Measurements from ENCODE around the gene RALGPS1. TPM values are rescaled to one million over a fixed set of nuclear protein-coding genes. Genes with fewer than 3 reads are reported as not detected.

Gene RALGPS1
- total RNA-seq, 4 donors from 2014 or later: 3.3 to 9.8 (median 6.7) TPM

DNA sequence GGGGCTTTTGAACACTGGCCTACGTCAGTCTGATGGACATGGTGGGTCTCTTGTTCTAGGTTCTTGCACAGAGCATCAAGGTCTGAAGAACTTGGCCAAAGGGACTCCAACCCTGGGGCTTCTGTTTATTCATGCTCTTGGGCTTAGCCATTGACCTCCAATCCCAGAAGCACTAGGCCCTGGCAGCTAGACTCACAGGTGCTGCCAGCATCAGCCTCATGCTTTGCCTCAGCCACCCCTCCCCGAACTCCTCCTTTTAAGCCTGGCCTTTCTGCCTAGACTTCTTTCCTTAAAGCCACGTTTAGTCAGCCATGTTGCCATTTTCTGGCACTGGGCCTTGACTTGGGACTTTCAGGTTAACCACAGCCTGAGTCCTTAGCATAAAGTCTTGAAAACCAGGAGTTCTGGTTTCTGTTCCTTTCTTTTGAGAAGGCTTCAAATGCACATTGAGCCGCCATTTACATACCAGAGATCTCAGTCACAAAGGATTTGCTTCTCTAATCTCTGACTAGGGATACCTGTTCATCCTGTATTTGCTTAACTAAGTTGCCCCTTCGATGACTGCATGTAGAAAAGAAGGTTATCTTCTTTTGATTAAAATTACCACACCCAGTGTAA lies 153.1 kb downstream of the RALGPS1 start:
- no peaks in the 10 kb centered on the region for H3K27me3 ChIP-seq
- peaks cover 0 to 12% (median 5%) of the 10 kb centered on the region in 4 donors for H3K9me3 ChIP-seq
- DNase-seq (ENCODE audit: low spot score in 2 of 2): no peak
- peaks cover 0 to 5% (median 0%) of the 10 kb centered on the region in 4 donors for H3K4me1 ChIP-seq
- H3K36me3 ChIP-seq: peaks cover 0 to 8% (median 0%) of the 10 kb centered on the region in 3 donors
- TF ChIP-seq POLR2A (IDR thresholded peaks at IDR 0.05) (no peak), EP300 (IDR thresholded peaks at IDR 0.05) (no peak)
- TF ChIP-seq, protein P1, sequence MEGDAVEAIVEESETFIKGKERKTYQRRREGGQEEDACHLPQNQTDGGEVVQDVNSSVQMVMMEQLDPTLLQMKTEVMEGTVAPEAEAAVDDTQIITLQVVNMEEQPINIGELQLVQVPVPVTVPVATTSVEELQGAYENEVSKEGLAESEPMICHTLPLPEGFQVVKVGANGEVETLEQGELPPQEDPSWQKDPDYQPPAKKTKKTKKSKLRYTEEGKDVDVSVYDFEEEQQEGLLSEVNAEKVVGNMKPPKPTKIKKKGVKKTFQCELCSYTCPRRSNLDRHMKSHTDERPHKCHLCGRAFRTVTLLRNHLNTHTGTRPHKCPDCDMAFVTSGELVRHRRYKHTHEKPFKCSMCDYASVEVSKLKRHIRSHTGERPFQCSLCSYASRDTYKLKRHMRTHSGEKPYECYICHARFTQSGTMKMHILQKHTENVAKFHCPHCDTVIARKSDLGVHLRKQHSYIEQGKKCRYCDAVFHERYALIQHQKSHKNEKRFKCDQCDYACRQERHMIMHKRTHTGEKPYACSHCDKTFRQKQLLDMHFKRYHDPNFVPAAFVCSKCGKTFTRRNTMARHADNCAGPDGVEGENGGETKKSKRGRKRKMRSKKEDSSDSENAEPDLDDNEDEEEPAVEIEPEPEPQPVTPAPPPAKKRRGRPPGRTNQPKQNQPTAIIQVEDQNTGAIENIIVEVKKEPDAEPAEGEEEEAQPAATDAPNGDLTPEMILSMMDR (IDR thresholded peaks at IDR 0.05): no peak
- H3K27ac ChIP-seq: no peak overlapping the region
- 89% methylated on average over 5 of the region's 5 CpGs for WGBS, 2 donors
- H3K4me3 ChIP-seq: no peak overlapping the region

DNA sequence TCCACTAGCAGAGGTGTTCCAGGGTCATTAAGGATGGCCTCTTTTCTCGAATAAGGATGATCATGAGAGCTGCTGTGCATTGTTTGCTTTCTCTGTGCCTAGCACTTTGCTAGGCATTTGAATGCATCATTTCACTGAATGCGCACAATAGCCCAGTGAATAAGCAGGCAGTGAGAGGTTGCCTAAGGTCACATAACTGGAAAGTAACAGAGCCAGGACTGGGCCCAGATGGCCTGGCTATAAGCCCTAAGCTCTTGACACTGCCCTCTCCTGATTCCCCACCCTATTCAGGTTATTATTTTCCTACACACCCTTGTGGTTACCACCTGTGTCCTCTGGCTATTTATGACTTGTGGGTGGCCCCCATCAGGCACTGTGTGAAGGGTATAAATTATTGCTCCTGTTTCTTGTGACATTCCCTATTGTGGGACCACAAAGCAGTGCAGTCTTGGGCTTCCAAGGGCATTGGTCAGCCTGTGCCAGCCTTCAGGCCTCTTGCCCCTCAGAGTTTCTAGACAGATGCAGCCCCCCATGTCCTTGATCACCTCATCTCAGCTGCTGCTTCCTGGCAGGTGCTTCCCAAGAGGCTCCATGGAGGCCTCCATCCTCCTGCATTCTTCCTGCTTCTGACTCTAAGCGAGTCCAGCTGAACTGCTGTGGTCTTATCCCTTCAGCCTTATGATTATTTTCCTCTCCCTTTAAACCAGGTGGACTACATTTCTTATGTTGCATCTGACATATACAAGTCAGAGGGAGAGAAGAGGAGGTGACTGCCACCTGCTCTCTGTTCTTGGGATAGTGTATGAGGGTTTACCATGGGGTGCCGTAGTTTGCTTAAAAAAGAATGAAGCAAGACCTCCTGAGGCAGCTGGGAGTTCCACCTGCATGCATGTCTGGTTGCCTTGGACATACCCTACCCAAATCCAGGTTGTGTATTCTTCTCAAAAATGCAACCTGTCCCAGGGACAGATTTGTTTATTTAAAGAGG lies 160.3 kb downstream of the RALGPS1 start:
- TF ChIP-seq EP300 (IDR thresholded peaks at IDR 0.05) (peak in 1 of 2 donors; percentile 0), POLR2A (IDR thresholded peaks at IDR 0.05) (no peak)
- H3K4me3 ChIP-seq: no peak overlapping the region
- H3K27ac ChIP-seq: peak overlapping the region in 2 of 4 donors; percentile 41 to 45
- peaks cover 0 to 7% (median 0%) of the 10 kb centered on the region in 3 donors for H3K36me3 ChIP-seq
- H3K4me1 ChIP-seq: peaks cover 0 to 38% (median 13%) of the 10 kb centered on the region in 4 donors
- WGBS, 2 donors: 54 to 66% methylated on average over 4 of the region's 4 CpGs
- H3K9me3 ChIP-seq: peaks cover 0 to 12% (median 5%) of the 10 kb centered on the region in 4 donors
- H3K27me3 ChIP-seq: no peaks in the 10 kb centered on the region
- DNase-seq (ENCODE audit: low spot score in 2 of 2): no peak

DNA sequence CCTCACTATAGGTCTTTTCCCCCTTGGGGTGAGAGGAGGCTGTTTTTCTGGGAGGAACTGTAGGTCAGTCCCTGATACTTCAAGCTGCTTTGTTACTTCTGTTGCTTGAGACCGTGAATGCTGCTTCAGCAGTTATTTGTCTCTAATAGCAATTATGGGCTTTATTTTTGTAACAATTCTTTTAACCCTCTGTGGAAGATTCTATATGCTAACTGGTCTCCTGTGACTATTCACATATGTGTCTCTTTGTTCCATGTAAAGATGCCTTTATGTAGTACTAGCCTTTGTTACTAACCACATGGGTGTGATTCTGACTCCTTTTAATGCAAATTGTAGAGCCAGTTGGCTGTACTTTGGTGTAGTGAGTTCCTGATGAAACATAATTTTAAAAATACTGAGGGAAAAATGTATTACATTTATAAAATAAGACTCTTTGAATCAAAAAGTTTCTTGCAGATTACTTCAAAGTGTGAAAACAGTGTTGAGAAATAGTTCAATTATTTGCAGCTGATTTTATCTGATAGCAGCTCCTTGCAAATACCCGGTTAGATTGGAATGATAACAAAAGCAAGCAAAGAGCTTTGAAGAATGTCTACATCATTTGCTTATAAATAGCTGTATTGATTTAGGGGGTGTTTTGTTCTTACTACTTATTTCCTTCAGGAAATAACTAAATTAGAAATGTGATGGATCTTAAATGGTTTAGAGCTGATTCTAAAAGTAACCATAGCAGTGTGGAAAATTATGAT lies 161.2 kb downstream of the RALGPS1 start:
- no peak for DNase-seq (ENCODE audit: low spot score in 2 of 2)
- peaks cover 0 to 12% (median 5%) of the 10 kb centered on the region in 4 donors for H3K9me3 ChIP-seq
- H3K36me3 ChIP-seq: no peaks in the 10 kb centered on the region
- H3K4me1 ChIP-seq: peaks cover 0 to 38% (median 13%) of the 10 kb centered on the region in 4 donors
- 21 to 26% methylated on average over 2 of the region's 2 CpGs for whole genome bisulfite sequencing, 2 donors
- H3K4me3 ChIP-seq: no peak overlapping the region
- TF ChIP-seq POLR2A (IDR thresholded peaks at IDR 0.05) (no peak), EP300 (IDR thresholded peaks at IDR 0.05) (no peak)
- TF ChIP-seq, protein P1 (IDR thresholded peaks at IDR 0.05): no peak
- no peaks in the 10 kb centered on the region for H3K27me3 ChIP-seq
- peak overlapping the region in 2 of 4 donors; percentile 41 to 45 for H3K27ac ChIP-seq

DNA sequence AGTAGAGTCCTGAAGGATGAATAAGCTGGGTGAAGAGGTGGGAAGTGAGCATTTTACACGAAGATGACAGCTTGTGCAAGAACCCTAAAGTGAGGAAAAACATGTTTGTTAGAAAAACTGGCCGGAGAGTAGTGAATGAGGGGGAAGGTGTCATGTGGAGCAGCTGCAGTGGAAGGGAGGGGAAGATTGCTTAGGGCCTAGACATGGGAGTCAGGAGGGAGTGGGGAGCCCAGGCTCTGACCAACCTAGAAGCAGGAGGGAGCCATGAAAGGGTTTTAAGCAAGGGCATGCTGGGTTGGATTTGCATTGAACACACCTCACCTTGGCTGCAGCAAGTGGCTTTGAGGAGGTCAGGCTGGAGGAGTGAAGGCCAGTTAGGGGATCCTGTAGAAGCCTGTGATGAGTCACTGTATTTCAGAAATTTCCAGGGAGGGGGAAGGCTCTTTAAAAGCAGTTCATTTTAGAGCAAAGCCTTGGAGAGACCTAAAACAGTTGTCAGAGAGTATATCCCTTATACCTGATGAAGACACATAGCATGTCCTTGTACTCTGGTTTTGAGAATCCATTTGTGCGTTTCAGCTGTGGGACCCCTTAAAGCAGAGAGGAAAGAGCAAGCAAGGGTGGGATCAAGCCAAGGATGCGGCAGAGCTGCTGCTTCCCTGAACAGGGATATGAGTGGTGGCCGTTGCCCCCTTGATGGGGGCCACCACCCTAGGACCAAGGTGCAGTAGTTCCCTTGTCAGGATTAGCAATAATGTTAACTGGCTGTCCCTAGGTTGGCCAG lies 162.5 kb downstream of the RALGPS1 start:
- H3K27ac ChIP-seq: peak overlapping the region in 1 of 4 donors; percentile 20
- WGBS, 2 donors: 85 to 86% methylated on average over 5 of the region's 5 CpGs
- H3K4me1 ChIP-seq: peaks cover 0 to 38% (median 13%) of the 10 kb centered on the region in 4 donors
- H3K9me3 ChIP-seq: peaks cover 0 to 3% (median 0%) of the 10 kb centered on the region in 4 donors
- no peak for DNase-seq (ENCODE audit: low spot score in 2 of 2)
- no peaks in the 10 kb centered on the region for H3K27me3 ChIP-seq
- no peaks in the 10 kb centered on the region for H3K36me3 ChIP-seq
- H3K4me3 ChIP-seq: no peak overlapping the region
- TF ChIP-seq POLR2A (IDR thresholded peaks at IDR 0.05) (no peak), EP300 (IDR thresholded peaks at IDR 0.05) (no peak)

DNA sequence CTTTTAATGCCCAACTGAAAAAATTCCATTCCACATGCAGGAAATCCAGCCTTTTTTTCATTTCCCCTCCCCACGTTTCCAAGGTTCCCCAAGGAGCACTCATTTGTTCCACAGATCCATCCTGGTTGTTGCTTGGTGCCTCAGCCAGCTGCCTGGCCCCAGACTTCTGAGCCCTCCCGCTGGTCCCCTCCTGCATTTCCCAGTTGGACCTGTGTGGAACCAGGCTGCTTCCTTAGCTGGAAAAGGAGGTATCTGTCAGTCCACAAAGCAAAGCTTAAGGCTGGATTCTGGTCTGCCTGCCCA lies 163.0 kb downstream of the RALGPS1 start:
- Histone ChIP-seq H3K4me3 (no peak overlapping the region), H3K4me1 (peaks cover 0 to 38% (median 13%) of the 10 kb centered on the region in 4 donors), H3K9me3 (no peaks in the 10 kb centered on the region), H3K36me3 (no peaks in the 10 kb centered on the region), H3K27me3 (no peaks in the 10 kb centered on the region), H3K27ac (peak overlapping the region in 1 of 4 donors; percentile 20)
- no peak for TF ChIP-seq POLR2A (IDR thresholded peaks at IDR 0.05)
- TF ChIP-seq, protein P1 (IDR thresholded peaks at IDR 0.05): no peak
- no peak for DNase-seq (ENCODE audit: low spot score in 2 of 2)
- WGBS, 2 donors: 65% methylated on average over 2 of the region's 2 CpGs

Measured in tibial nerve (tissue), 4 donors.